Measurements from ENCODE around the gene SEMA3B. TPM values are rescaled to one million over a fixed set of nuclear protein-coding genes. Genes with fewer than 3 reads are reported as not detected.
A peak's percentile ranks its signal among the peaks of the same experiment; 100 is the strongest.
"Not testable (repeated sequence)": the region's sequence is repeated elsewhere in the genome, so short reads cannot be mapped to it uniquely, and the experiment has no call there.

The SEMA3B gene
- total RNA-seq, 6 donors from 2014 or later, result 98.3 to 242 (median 122) TPM

DNA sequence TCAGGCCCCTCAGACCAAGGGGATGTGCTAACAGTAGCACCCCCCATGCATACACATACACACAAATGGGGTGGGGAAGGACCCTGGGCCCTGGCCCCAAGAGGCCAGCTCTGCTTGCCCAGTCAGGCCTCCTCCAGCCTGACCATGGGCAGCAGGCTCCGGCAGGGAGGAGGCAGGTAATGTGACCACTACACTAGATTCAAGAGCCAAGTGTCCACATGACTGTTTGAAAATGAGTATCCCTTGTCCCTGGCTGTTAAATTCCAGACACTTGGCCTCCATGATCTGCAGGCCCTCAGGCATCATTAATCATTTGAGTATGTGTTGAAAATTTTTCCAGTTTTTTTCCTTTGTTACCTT is 46.8 kb upstream of the SEMA3B start:
- Histone ChIP-seq H3K27ac (no peak overlapping the region), H3K36me3 (no peaks in the 10 kb centered on the region), H3K9me3 (no peaks in the 10 kb centered on the region), H3K4me1 (peaks cover 9 to 15% (median 12%) of the 10 kb centered on the region in 4 donors), H3K4me3 (no peak overlapping the region), H3K27me3 (no peaks in the 10 kb centered on the region)
- DNase-seq (no peak), ATAC-seq (ENCODE audit: low FRiP score in 2 of 2) (no peak)
- WGBS, 2 donors, result 75 to 100% methylated on average over 1 of the region's 1 CpG
- TF ChIP-seq POLR2A (IDR thresholded peaks at IDR 0.05) (no peak), POLR2AphosphoS5 (IDR thresholded peaks at IDR 0.05) (no peak), EP300 (IDR thresholded peaks at IDR 0.05) (no peak)
- TF ChIP-seq, protein P1, sequence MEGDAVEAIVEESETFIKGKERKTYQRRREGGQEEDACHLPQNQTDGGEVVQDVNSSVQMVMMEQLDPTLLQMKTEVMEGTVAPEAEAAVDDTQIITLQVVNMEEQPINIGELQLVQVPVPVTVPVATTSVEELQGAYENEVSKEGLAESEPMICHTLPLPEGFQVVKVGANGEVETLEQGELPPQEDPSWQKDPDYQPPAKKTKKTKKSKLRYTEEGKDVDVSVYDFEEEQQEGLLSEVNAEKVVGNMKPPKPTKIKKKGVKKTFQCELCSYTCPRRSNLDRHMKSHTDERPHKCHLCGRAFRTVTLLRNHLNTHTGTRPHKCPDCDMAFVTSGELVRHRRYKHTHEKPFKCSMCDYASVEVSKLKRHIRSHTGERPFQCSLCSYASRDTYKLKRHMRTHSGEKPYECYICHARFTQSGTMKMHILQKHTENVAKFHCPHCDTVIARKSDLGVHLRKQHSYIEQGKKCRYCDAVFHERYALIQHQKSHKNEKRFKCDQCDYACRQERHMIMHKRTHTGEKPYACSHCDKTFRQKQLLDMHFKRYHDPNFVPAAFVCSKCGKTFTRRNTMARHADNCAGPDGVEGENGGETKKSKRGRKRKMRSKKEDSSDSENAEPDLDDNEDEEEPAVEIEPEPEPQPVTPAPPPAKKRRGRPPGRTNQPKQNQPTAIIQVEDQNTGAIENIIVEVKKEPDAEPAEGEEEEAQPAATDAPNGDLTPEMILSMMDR (IDR thresholded peaks at IDR 0.05), result no peak

DNA sequence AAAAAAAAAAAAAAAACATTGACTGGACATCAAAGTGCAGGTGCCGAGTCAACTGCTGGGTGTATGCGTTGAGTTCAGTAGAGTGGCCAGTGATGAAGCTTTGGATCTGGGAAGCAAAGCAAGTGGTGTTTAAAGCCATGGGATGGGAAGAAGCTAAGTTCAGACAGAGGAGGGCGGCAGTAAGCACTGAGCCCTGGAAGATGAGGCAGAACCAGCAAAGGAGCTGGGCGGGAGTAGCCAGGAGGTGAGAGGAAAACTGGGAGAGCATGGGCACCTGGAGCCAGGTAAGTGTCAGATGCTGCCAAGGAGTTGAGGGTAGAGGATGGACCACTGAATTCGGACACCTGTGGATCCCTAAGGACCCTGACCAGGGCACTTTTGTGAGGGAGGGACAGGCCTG is 44.3 kb upstream of the SEMA3B start:
- H3K4me1 ChIP-seq, result peaks cover 21 to 29% (median 23%) of the 10 kb centered on the region in 4 donors
- H3K36me3 ChIP-seq, result no peaks in the 10 kb centered on the region
- no peak overlapping the region for H3K27ac ChIP-seq
- H3K27me3 ChIP-seq, result no peaks in the 10 kb centered on the region
- no peak for ATAC-seq (ENCODE audit: low FRiP score in 2 of 2)
- H3K9me3 ChIP-seq, result no peaks in the 10 kb centered on the region
- DNase-seq, result no peak
- TF ChIP-seq POLR2AphosphoS5 (IDR thresholded peaks at IDR 0.05), result no peak
- TF ChIP-seq POLR2A (IDR thresholded peaks at IDR 0.05), result no peak
- TF ChIP-seq EP300 (IDR thresholded peaks at IDR 0.05), result no peak
- TF ChIP-seq, protein P1 (IDR thresholded peaks at IDR 0.05), result no peak
- WGBS, 2 donors, result 63 to 74% methylated on average over 5 of the region's 5 CpGs
- no peak overlapping the region for H3K4me3 ChIP-seq

- no peaks in the 10 kb centered on the region for H3K36me3 ChIP-seq
- DNase-seq, result peak; percentile 45 to 87
- peaks cover 21 to 35% (median 25%) of the 10 kb centered on the region in 4 donors for H3K4me1 ChIP-seq
- H3K27me3 ChIP-seq, result no peaks in the 10 kb centered on the region
- H3K9me3 ChIP-seq, result no peaks in the 10 kb centered on the region
- 1 to 5% methylated on average over 8 to 39 of the region's 40 CpGs for WGBS, 2 donors
- peak in 1 of 2 donors; percentile 51 for ATAC-seq (ENCODE audit: low FRiP score in 2 of 2)
- peak overlapping the region; percentile 59 to 89 (median 71) for H3K27ac ChIP-seq
- TF ChIP-seq, protein P1 (IDR thresholded peaks at IDR 0.05), result no peak
- TF ChIP-seq POLR2A (IDR thresholded peaks at IDR 0.05) (no peak), EP300 (IDR thresholded peaks at IDR 0.05) (no peak), POLR2AphosphoS5 (IDR thresholded peaks at IDR 0.05) (no peak)
- H3K4me3 ChIP-seq, result peak overlapping the region; percentile 57 to 73 (median 62)
These were observed 42.0 kb upstream of the SEMA3B start for GRCh38 chr3:50226888-50227389.

GRCh38 chr3:50227390-50228183 is 41.4 kb upstream of the SEMA3B start:
- no peaks in the 10 kb centered on the region for H3K27me3 ChIP-seq
- 3 to 5% methylated on average over 30 to 42 of the region's 51 CpGs for WGBS, 2 donors
- peaks cover 21 to 35% (median 25%) of the 10 kb centered on the region in 4 donors for H3K4me1 ChIP-seq
- peak overlapping the region; percentile 57 to 73 (median 62) for H3K4me3 ChIP-seq
- peak; percentile 96 to 98 for DNase-seq
- no peaks in the 10 kb centered on the region for H3K9me3 ChIP-seq
- peak; percentile 96 for ATAC-seq (ENCODE audit: low FRiP score in 2 of 2)
- TF ChIP-seq POLR2A (IDR thresholded peaks at IDR 0.05) (peak in 2 of 4 donors; percentile 13 to 59), EP300 (IDR thresholded peaks at IDR 0.05) (no peak), POLR2AphosphoS5 (IDR thresholded peaks at IDR 0.05) (peak; percentile 59 to 66)
- TF ChIP-seq, protein P1 (IDR thresholded peaks at IDR 0.05), result peak; percentile 93 to 99 (median 96)
- peak overlapping the region; percentile 65 to 89 (median 80) for H3K27ac ChIP-seq
- H3K36me3 ChIP-seq, result no peaks in the 10 kb centered on the region

GRCh38 chr3:50228184-50228763 is 40.7 kb upstream of the SEMA3B start:
- Histone ChIP-seq H3K27ac (peak overlapping the region; percentile 65 to 89 (median 80)), H3K4me1 (peaks cover 21 to 35% (median 25%) of the 10 kb centered on the region in 4 donors), H3K4me3 (peak overlapping the region in 3 of 4 donors; percentile 57 to 73 (median 58))
- not testable (repeated sequence) for H3K27me3 ChIP-seq; H3K36me3 ChIP-seq; ATAC-seq (ENCODE audit: low FRiP score in 2 of 2); DNase-seq; H3K9me3 ChIP-seq
- 43 to 59% methylated on average over 13 to 15 of the region's 15 CpGs for WGBS, 2 donors

Measured in upper lobe of left lung (tissue), 6 donors.